HG03571 (cell line): Measurements from ENCODE around the gene TUBB1.
A peak's percentile ranks its signal among the peaks of the same experiment; 100 is the strongest.
"Not testable (repeated sequence)": the region's sequence is repeated elsewhere in the genome, so short reads cannot be mapped to it uniquely, and the experiment has no call there.

Experiments
- ATAC-seq: cut with Tn5 transposase; IDR thresholded peaks from one replicate; pipeline ENCODE4 v1.9.1; 2021; ENCODE audit not compliant: unreplicated experiment

TUBB1 gene

DNA sequence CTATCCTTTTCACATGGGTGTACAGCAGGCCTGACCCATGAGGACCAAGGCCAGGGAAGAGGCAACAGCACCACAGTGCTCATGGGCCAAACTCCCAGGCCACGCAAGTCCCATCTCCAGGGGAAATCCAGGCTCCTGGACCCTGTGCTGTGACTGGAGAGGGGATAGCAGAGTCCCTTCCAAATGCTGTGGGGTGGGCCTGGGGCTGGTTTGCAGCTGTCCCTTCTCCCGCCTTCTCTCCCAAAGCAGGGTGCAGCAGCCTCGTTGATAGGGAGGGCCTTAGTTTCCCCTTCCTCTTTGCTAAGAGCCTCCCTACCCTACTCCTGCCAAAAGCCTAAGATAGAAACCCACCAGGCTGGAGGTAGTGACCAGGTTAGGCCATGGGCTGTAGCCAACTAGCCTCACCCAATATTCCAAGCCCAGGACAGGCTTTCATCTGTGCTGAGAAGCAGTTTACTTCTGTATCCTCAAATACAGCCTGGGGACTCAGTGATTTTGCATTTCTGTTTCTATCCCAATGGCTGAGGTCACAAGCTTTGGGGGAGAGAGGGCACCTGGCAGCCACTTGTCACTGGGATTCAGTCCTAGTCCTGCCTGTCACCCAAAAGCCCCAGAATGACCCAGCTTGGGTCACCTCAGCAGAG lies 13.6 kb upstream of the TUBB1 start:
- ATAC-seq = no peak

DNA sequence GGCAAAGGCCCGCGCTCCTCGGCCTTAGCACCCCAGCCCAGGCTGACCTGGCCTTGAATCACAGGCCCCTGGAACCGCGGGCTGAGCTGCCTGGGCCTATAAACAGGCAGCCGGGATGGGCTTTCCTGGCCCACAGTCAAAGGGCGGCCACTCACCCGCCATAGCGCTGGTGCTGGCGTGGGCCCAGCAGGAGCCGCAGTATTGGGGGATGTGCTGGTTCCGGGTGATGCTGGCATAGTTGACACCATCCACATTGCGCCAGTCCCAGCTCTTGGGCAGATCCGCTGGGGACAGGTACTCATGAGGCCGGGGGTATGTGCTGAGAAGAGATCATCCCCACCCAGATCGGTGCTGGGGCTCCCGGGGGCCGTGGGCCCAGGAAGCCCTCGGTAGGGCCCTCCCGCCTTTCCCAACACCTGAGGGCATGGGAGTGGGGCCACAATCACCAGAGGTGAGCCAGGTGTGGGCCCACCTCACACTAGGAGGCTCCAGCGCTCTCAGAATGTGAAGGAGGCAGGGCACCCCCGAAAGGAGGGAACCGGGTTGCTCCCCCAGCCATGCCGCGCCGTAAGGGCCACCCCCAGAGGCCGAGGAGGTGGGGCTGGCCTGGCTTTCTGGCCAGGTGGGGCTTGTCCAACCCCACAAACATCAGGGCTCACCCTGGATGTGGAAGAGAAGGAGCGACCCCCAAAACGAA lies 12.9 kb upstream of the TUBB1 start:
- ATAC-seq = no peak

DNA sequence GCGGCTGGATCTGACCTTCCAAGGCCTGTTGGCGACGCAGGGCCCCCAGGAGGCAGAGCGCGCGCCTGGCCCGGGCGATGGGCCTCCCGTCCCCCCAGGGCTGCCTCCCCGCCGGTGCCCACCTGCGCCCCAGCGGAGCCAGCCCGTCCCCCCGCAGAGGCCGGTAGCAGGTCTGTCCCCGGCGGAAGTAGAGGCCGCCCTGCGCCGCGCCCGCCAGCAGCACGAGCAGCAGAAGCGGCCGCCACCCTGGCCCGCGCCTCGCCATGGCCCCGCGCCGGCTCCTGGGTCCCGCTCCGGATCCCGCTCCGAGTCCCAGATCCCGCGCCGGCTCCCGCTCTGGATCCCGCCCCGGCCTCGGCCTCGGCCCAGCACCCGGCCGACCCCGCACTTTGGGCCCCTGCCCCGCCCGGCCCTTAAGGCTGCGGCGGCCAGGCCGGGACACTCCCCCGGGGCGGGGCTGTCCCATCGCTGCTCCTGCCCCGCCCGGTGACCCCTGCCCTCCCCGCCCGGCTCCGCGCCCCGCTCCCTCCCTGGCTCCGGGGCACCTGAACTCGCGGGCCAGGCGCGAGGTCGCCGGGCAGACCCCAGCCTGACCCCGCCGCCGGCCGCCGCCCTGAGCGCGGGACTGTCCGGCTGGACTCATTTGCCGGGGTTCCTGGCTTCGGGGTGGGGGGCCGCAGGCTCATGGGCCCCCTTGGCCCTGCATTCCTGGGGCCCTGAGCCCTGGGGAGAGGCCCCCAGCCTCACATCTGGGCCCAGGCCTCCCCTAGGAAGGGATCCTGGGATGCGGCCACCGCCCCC lies 12.2 kb upstream of the TUBB1 start, which contains the start of gene CTSZ:
Gene CTSZ (minus strand): TSS at position 391 of the 801 bp plus-strand sequence. CDS start 126 bp downstream, at position 265.
- ATAC-seq = peak; percentile 16

- ATAC-seq = peak; percentile 34
These were observed 11.3 kb upstream of the TUBB1 start for GRCh38 chr20:59007665-59008511.

- no peak for ATAC-seq
These were observed 10.4 kb upstream of the TUBB1 start for GRCh38 chr20:59008715-59009336.

DNA sequence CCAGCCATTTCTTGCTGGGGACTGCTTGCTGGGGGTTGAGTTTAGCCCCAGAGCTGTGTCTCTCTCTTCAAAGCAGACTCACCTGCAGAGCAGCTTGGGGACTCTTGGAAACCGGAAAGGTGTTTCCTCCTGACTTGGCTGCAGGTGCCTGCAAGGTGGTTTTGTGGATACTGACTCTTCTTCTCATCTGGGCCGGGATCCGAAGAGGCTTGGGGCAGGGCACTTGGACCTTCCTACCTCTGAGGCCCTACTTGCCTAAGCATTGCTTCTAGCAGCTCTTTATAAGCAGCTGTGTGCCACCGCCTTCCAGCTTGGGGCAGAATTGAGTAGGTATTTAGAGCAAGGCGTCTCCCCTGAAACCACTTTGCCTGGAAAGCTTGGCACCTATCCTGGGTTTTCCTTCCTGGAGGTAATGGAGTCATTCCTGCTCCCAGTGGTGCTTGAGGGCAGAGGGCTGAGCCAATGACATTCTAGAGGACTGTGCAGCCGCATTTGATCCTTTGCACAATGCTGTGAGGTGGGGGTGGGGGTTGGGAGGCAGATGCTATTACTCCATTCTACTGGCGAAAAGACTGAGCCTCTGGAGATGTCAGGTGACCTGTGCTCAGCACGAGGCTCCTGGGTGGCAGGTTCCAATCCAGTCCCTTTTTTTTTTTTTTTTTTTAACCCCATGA lies 8.8 kb upstream of the TUBB1 start:
- no peak for ATAC-seq

DNA sequence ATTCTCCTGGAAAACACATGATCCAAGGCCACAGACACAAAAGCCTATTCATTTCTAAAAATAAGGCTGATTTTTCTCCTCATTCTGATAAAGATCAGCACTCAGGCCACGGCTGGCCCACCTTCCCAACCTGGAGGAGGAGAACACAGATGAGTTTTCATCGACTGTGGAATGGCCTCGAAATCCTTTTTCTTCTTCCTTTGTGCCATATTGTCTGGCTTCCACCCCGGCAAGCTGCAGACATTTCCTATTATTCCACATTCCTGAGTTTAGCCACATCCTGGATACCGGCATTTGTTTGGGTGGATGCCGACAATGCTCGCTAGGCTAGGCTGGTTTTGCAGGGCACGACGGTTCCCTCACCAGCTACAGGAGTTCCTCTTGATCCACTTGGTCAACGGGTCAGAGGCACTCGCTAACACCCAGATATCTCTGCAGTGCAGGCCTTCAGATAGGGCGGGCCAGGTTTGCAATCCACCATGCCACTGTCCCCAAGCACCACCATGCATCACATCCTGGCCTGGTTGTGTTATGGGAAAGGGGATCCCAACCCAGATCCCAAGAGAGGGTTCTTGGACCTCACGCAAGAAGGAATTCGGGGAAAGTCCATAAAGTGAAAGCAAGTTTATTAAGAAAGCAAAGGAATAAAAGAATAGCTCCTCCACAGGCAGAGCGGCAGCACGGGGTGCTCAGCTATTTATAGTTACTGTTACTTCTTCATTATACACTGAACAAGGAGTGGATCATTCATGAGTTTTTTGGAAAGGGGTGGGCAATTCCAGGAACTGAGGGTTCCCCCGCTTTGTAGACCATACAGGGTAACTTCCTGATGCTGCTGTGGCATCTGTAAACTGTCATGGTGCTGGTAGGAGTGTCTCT lies 8.0 kb upstream of the TUBB1 start:
- ATAC-seq = no peak

GRCh38 chr20:59011874-59012157 lies 7.4 kb upstream of the TUBB1 start:
- not testable (repeated sequence) for ATAC-seq

GRCh38 chr20:59013031-59013951 lies 5.9 kb upstream of the TUBB1 start:
- ATAC-seq = no peak

GRCh38 chr20:59013959-59014608 lies 5.1 kb upstream of the TUBB1 start:
- ATAC-seq = no peak

GRCh38 chr20:59014680-59015389 lies 4.4 kb upstream of the TUBB1 start:
- ATAC-seq = no peak

- ATAC-seq = no peak
These were observed 3.8 kb upstream of the TUBB1 start for GRCh38 chr20:59015411-59015810.

DNA sequence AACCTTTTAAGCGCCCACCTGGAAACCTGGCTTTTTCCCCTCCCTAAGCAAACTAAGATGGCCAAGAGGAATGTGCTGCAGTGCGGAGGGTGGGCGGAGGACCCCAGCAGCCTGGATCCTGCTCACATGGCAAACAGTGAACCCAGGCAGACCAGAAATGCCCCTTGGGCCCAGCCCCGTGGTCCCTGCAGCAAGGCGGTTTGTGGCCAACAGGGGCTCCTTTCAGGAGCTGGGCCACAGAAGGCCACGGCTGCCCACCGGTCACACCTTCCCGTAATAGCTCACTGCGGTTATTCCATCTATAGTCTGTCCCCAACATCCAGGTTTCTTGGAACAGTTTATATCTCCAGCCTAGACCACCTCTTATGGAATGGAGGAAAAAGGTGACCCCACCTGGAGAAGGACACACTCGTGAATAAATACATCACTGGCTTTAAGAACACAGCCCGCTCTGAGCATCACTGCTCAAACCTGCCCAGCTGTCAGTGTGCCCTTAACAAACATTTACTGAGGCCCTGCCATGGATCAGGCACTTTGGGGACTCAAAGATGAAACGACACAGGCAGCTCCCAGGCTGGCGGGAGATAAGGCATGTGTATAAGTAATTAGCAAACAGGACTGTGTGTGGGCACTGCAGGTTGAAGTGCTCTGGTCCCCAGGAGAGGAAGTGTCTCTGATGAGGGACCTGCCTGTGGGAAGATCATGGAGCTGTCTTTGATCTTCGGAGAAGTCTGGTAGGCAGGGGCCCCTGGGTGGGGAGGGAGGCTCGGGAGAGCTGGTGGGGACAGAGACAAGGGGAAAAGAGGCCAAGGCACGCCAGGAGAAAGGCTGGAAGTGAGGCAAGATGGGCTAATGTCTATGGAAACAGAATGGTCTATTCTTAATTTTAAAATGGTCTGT lies 3.2 kb upstream of the TUBB1 start:
- no peak for ATAC-seq

DNA sequence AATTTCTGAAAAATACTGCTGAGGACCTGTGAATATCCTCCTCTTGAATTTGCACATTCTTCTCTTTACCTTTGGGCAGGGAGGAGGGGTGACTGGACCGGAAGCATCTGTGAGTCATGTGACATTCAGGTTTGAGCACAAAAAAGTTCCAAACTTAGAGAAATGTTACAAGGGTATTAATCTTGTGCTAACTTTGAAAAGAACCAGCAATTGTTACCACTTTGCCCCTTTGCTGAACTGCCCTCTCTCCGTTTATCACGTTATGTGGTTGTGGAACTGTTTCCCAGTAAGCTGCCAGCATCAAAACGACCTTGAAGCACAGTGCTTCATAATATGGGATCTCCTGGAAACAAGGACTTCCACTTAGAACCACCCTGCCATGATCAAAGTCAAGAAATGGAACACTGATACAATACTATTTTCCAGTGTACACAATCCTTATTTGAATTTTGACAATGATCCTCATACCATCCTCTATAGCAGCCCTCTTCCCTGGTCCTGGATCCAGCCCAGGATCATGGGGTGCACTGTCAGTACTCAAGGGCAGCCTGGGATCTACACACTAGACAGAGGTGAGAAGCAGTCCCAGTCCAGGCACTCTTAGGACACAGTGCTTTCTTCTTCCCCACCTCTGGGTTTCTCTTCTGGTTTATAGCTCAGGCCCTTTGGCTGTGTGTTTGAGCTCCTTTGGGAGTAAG lies 2.3 kb upstream of the TUBB1 start:
- no peak for ATAC-seq

DNA sequence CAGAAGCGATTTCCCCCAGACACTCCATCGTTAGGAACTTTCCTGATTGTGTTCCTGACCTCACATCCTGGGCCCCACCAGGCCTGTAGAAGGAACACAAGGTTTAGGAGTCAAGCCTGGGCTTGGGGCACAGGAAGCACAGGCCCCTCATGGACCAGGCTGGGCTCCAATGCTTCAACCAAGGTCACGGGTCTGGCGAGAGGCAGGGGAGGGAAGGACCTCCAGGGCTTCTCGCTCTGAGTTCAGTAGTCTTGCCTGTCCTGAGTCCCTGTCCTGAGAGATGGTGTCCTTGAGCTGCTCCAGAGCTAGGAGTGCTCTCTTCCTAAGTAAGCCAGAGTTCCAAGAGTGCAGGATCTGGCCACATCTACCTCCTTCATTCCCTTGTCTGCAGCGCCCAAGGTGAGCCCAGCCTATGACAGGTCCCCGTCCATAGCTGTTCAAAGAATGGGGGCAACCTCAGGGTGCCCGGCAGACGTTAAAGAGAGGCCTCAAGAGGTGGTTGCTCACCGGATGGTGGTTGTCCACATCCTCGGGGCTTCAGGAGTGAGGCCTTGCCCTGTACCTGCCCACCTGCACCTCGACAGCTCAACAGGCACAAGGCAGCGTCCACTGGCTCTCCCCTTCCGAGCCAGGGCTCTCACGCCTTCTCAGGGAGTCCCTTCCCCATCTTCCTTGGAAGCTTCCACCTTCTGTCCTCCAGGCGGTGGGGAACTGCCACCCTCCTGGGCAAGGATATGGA lies 1.6 kb upstream of the TUBB1 start:
- no peak for ATAC-seq
